K562 (cell line): ENCODE measurements around the gene EYA2. TPM values are rescaled to one million over a fixed set of nuclear protein-coding genes. Genes with fewer than 3 reads are reported as not detected.
A peak's percentile ranks its signal among the peaks of the same experiment; 100 is the strongest.

Source experiments
- ATAC-seq: fragments of 200-7000 bp; cut with Tn5 transposase; 3 replicates; pipeline ENCODE4 v1.9.1; 2020; ENCODE audit warnings: moderate library complexity
- BruUV-seq: library from RNA; stranded (reverse); fragments of 400-500 nt; replicated peaks from 2 replicates; lab custom pipeline; 2021; lab: Mats Ljungman, UMichigan
- CTCF ChIA-PET: fragments of 300-600 bp; formaldehyde crosslinking; extraction: SDS; loops from one replicate; lab custom pipeline; 2021; ENCODE audit warnings: low intra/inter-chr PET ratio; lab: Yijun Ruan, JAX
- POLR2A ChIA-PET: fragments of 300-600, 350-650 bp; sonication (Branson Sonifier 250); formaldehyde crosslinking; extraction: SDS; loops from one replicate; lab custom pipeline; 2021; ENCODE audit warnings: antibody characterized with exemption, inconsistent platforms; lab: Yijun Ruan, JAX
- DNase-seq, 4 experiments: peaks; one replicate each; pipeline versions ENCODE4 v3.0.0 to v3.0.0-alpha.2; 2011 to 2018; ENCODE audit warnings: low spot score in 3 of 4, mixed read lengths in 3 of 4; ENCODE audit errors: extremely low read depth in 1 of 4
- FAIRE-seq: peaks from 2 replicates; lab custom pipeline; 2011; peaks lifted over from hg19 to GRCh38; lab: Jason Lieb, UNC
- H2AFZ ChIP-seq: 2 replicates; pipeline ENCODE4 v1.6.0; 2011; ENCODE audit warnings: low read depth, low read length, control low read depth, inconsistent platforms
- H3K27ac ChIP-seq: fragments of 200-600 bp; 3 replicates; pipeline ENCODE4 v1.8.0; 2011; ENCODE audit warnings: low read depth, mild to moderate bottlenecking, control low read depth, inconsistent platforms, low read length, moderate library complexity, mixed read lengths; ENCODE audit errors: extremely low read depth
- H3K27me3 ChIP-seq, 2 experiments: fragments of 300-600 bp in 1 of 2; 2 replicates in 1 of 2; 3 replicates in 1 of 2; pipeline versions ENCODE4 v1.6.0 to v1.8.0; 2011; ENCODE audit warnings: inconsistent platforms in 2 of 2, low read length in 2 of 2, mild to moderate bottlenecking in 1 of 2, mixed read lengths in 1 of 2, moderate library complexity in 1 of 2; ENCODE audit not compliant: control insufficient read depth in 2 of 2, insufficient read depth in 2 of 2
- H3K36me3 ChIP-seq: fragments of 300-600 bp; 3 replicates; pipeline ENCODE4 v1.8.0; 2011; ENCODE audit warnings: mild to moderate bottlenecking, low read length, inconsistent platforms; ENCODE audit not compliant: control insufficient read depth, insufficient read depth
- H3K4me1 ChIP-seq, 2 experiments: fragments of 200-600 bp in 1 of 2; replicated peaks in 1 of 2; 2 replicates in 1 of 2; 3 replicates in 1 of 2; pipeline versions ENCODE4 v1.5.1 to v1.8.0; 2011; ENCODE audit warnings: inconsistent platforms in 2 of 2, low read length in 2 of 2, mild to moderate bottlenecking in 1 of 2, mixed read lengths in 1 of 2, moderate library complexity in 1 of 2; ENCODE audit not compliant: control insufficient read depth in 2 of 2, insufficient read depth in 2 of 2
- H3K4me2 ChIP-seq: 2 replicates; pipeline ENCODE4 v1.6.1; 2011; ENCODE audit warnings: low read length, control low read depth, inconsistent platforms, mixed read lengths; ENCODE audit not compliant: insufficient read depth
- H3K4me3 ChIP-seq: fragments of 200-600 bp; sonication (generic), shearing (Covaris generic); 2 replicates; pipeline ENCODE4 v1.5.1; 2016; ENCODE audit warnings: control low read depth, inconsistent platforms
- H3K79me2 ChIP-seq: fragments of 200-600 bp; 3 replicates; pipeline ENCODE4 v1.8.0; 2011; ENCODE audit warnings: low read length, inconsistent platforms; ENCODE audit not compliant: control insufficient read depth, insufficient read depth
- H3K9ac ChIP-seq, 2 experiments: 2 replicates each; pipeline versions ENCODE4 v1.6.0 to v1.6.1; 2011; ENCODE audit warnings: low read depth in 2 of 2, low read length in 2 of 2, control low read depth in 1 of 2, inconsistent platforms in 1 of 2, mild to moderate bottlenecking in 1 of 2, mixed read lengths in 1 of 2; ENCODE audit not compliant: insufficient read depth in 1 of 2
- H3K9me1 ChIP-seq: one replicate; pipeline ENCODE4 v1.6.0; 2011; ENCODE audit warnings: inconsistent platforms, mild to moderate bottlenecking, low read length, moderate library complexity; ENCODE audit not compliant: control insufficient read depth, insufficient read depth
- H3K9me3 ChIP-seq: replicated peaks from 2 replicates; pipeline ENCODE4 v1.5.1; 2011; ENCODE audit warnings: low read depth, low read length, inconsistent platforms; ENCODE audit not compliant: control insufficient read depth, insufficient read depth
- H4K20me1 ChIP-seq: replicated peaks from 2 replicates; pipeline ENCODE4 v1.6.1; 2011; ENCODE audit warnings: low read length, inconsistent platforms, mixed read lengths; ENCODE audit not compliant: control insufficient read depth, insufficient read depth
- CEBPG ChIP-seq, 3 experiments: fragments of 200-800 bp in 1 of 3; sonication (Bioruptor generic) in 1 of 3; sonication (generic) in 1 of 3; formaldehyde crosslinking in 1 of 3; IDR thresholded peaks in 2 of 3; conservative IDR thresholded peaks in 1 of 3; 2 replicates each; pipeline versions ENCODE4 v1.6.1 to v1.8.0; 2016 to 2022; ENCODE audit warnings: missing compliant biosample characterization in 2 of 3, missing genetic modification characterization in 2 of 3, mild to moderate bottlenecking in 1 of 3, missing genetic modification reagents in 1 of 3
- HDAC1 ChIP-seq, 2 experiments: fragments of 450-650 bp; IDR thresholded peaks; 2 replicates each; pipeline ENCODE4 v1.6.1; 2016 to 2017; ENCODE audit warnings: inconsistent platforms in 1 of 2, mild to moderate bottlenecking in 1 of 2, moderate library complexity in 1 of 2
- POLR3A ChIP-seq: IDR thresholded peaks from 2 replicates; pipeline ENCODE4 v1.6.1; 2011; ENCODE audit warnings: borderline replicate concordance, mild to moderate bottlenecking, moderate library complexity; ENCODE audit not compliant: insufficient read length, insufficient read depth; ENCODE audit errors: extremely low read depth
- SPI1 ChIP-seq: IDR thresholded peaks from 2 replicates; pipeline ENCODE4 v1.6.1; 2011; ENCODE audit warnings: low read depth, low read length, control low read depth, borderline replicate concordance
- TAF7 ChIP-seq: fragments of 450-650 bp; IDR thresholded peaks from 2 replicates; pipeline ENCODE4 v1.6.1; 2016; ENCODE audit warnings: missing genetic modification characterization, missing compliant biosample characterization
- ZNF551 ChIP-seq: fragments of 250-450 bp; sonication (Bioruptor Pico); IDR thresholded peaks from 2 replicates; pipeline ENCODE4 v1.5.0; 2021; ENCODE audit warnings: mild to moderate bottlenecking, moderate library complexity
- WGBS: fragments of 100-300 bp; shearing (Covaris generic); methylation state at CpG from one replicate; pipeline ENCODE4 v1.1.6; 2016; ENCODE audit warnings: low coverage, mixed read lengths; ENCODE audit not compliant: insufficient coverage; ENCODE audit errors: missing lambda C conversion rate; 5-methylcytosine and 5-hydroxymethylcytosine counted together
- in situ Hi-C: fragments of 300-500 bp; cut with MboI; formaldehyde crosslinking; loops from 4 replicates; pipeline ENCODE4 v1.15.0; 2018; ENCODE audit warnings: inconsistent platforms, mixed read lengths
- intact Hi-C: fragments of 100-400 bp; cut with micrococcal nuclease; formaldehyde crosslinking; loops from 2 replicates; pipeline ENCODE4 v1.14.2; 2022
- polyA plus RNA-seq, 8 experiments: library from polyadenylated mRNA; depleted of rRNA in 4 of 8; stranded (reverse) in 5 of 8; unstranded in 3 of 8; fragments of >200 nt; fragmentation: Nextera tagmentation in 2 of 8; fragmentation: Illumina TruSeq in 1 of 8; extraction: Ambion mirVana in 2 of 8; extraction: Trizol in 1 of 8; gene quantifications; 2 replicates each; pipeline versions ENCODE4 v1.2.1 to v1.2.3, GENCODE V29; 2011 to 2014; ENCODE audit warnings: inconsistent platforms in 1 of 8, missing spikeins in 1 of 8
- total RNA-seq, 7 experiments: library from RNA; depleted of rRNA in 6 of 7; stranded (reverse); fragments of >200 nt in 6 of 7; fragmentation: Illumina TruSeq in 2 of 7; extraction: Trizol in 2 of 7; gene quantifications; 2 replicates each; pipeline versions ENCODE4 v1.2.1 to v1.2.3, GENCODE V29; 2011 to 2021; ENCODE audit warnings: low replicate concordance in 1 of 7

EYA2 gene
- total and polyA plus RNA-seq, 9 of the 15 experiments (the other 6 are each of a cell fraction or from before 2014, with no cell fraction given): 0.03 TPM; not detected in 8

DNA sequence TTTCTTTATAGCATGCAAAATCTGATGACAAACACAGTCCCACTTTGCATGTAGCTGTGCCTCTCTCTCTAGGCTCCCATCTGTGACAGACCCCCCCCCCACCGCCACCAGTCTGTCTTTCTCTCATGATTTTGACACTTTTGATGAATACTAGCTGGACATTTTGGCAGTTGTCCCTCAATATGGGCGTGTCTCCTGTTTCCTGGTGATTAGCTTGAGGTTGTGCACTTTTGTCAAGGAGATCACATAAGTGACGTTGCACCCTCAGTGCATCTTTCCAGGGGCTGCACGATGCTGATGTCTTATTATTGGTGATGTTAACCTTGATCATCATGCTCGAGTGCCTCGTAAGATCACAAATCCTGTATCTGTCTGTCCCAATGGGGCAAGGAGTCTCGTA is 155.1 kb downstream of the EYA2 start:
- Histone ChIP-seq H3K4me2 (no peak overlapping the region), H3K9ac (no peak overlapping the region), H3K4me3 (no peak overlapping the region), H2AFZ (no peak overlapping the region), H3K27me3 (peaks cover 16 to 40% of the 10 kb centered on the region in 2 experiments), H3K27ac (no peak overlapping the region), H3K9me3 (no peaks in the 10 kb centered on the region), H3K79me2 (no peaks in the 10 kb centered on the region), H4K20me1 (no peaks in the 10 kb centered on the region), H3K9me1 (no peaks in the 10 kb centered on the region), H3K36me3 (no peaks in the 10 kb centered on the region), H3K4me1 (no peaks in the 10 kb centered on the region)
- CTCF ChIA-PET: no interaction called here
- WGBS: 3% methylated on average over 7 of the region's 7 CpGs
- in situ Hi-C loops (no loop called here), intact Hi-C loops (no loop called here)
- FAIRE-seq: no peak
- BruUV-seq: no TSS peak
- DNase-seq: peak in 1 of 4 experiments; percentile 3
- TF ChIP-seq ZNF551 (CRISPR knock-in tag) (no peak), SPI1 (no peak), TAF7 (tag) (no peak), CEBPG (CRISPR knock-in tag; IDR thresholded peaks at IDR 0.05) (no peak), CEBPG (tag; conservative IDR thresholded peaks at IDR 0.05 in 1 of 2, IDR thresholded peaks at IDR 0.05 in 1 of 2) (no peak), POLR3A (no peak), HDAC1 (IDR thresholded peaks at IDR 0.05) (no peak)
- no peak for ATAC-seq
- POLR2A ChIA-PET: interaction anchor here (0.6 to 0.8 kb wide), 3 partner anchors 10 to 238 kb away, joined by 3 to 4 read pairs (median 3); no protein-coding TSS in a partner anchor
